Vagina (tissue), 2 donors: ENCODE data around the gene DBF4B. TPM values are rescaled to one million over a fixed set of nuclear protein-coding genes. Genes with fewer than 3 reads are reported as not detected.

ENCODE experiments used
- DNase-seq, 2 donors: peaks; one replicate each; pipeline ENCODE4 v3.0.0-alpha.2; 2017; ENCODE audit errors: extremely low spot score in 2 of 2
- H3K27ac ChIP-seq: fragments of 200-600 bp; sonication (generic); one replicate; pipeline ENCODE4 v1.5.1; 2019
- H3K27me3 ChIP-seq: fragments of 200-600 bp; sonication (generic); one replicate; pipeline ENCODE4 v1.5.1; 2019
- H3K36me3 ChIP-seq, 2 donors: fragments of 200-600 bp; sonication (generic); one replicate each; pipeline ENCODE4 v1.5.1; 2017 to 2019
- H3K4me1 ChIP-seq: fragments of 200-600 bp; sonication (generic); one replicate; pipeline ENCODE4 v1.5.1; 2019
- H3K4me3 ChIP-seq, 2 donors: fragments of 200-600 bp; sonication (generic); 1 replicate in 1 of 2; 2 replicates in 1 of 2; pipeline ENCODE4 v1.5.1; 2016 to 2019
- H3K9me3 ChIP-seq: fragments of 200-600 bp; sonication (generic); one replicate; pipeline ENCODE4 v1.5.1; 2019
- POLR2A ChIP-seq, 2 donors: fragments of 450-650 bp; IDR thresholded peaks; one replicate each; pipeline ENCODE4 v1.6.1; 2017; ENCODE audit warnings: antibody characterized with exemption in 2 of 2, mild to moderate bottlenecking in 2 of 2, moderate library complexity in 2 of 2
- POLR2AphosphoS5 ChIP-seq, 2 donors: sonication (generic); formaldehyde crosslinking; IDR thresholded peaks; one replicate each; pipeline ENCODE4 v1.9.0; 2017; ENCODE audit warnings: antibody characterized with exemption in 2 of 2, mild to moderate bottlenecking in 2 of 2, low read depth in 1 of 2; ENCODE audit not compliant: insufficient read depth in 1 of 2
- intact Hi-C: fragments of 100-400 bp; cut with DNase I; formaldehyde crosslinking; loops from one replicate; pipeline ENCODE4 v1.15.1; 2023
- small RNA-seq: library from RNA; depleted of rRNA; stranded (forward); fragments of <200 nt; gene quantifications from one replicate; pipeline ENCODE3, GENCODE V24; 2016
- total RNA-seq: library from RNA; depleted of rRNA; stranded (reverse); fragments of >200 nt; gene quantifications from one replicate; pipeline ENCODE4 v1.2.3, GENCODE V29; 2016
- TF ChIP-seq, protein P1 (sequence below), 3 experiments: fragments of 450-650 bp in 2 of 3; fragments of 200-600 bp in 1 of 3; sonication (generic) in 1 of 3; IDR thresholded peaks; one replicate each; pipeline ENCODE4 v1.5.1; 2017 to 2019; ENCODE audit warnings: antibody characterized with exemption in 3 of 3, mild to moderate bottlenecking in 2 of 3, moderate library complexity in 2 of 3

Gene DBF4B
- total RNA-seq, 1 donor from 2014 or later, result 4.7 TPM

DNA sequence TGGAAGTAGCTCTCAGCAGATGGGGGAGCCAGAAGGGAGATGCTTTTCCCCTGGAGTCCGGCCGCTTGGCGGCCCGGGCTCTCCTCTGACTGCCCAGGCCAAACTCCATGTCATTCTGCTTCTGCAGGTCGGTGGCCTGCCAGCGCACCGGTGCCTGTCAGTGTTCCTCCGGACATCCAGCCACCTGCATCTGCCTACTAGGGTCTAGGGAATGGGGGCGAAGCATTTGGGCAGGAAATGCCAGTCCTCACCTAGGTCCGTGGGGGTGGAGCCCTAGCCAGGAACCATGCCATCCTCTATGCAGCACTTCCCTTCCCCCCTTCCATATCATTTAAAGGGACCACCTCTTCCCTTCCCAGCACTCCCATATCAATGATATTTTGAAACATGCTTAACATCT is 87.5 kb downstream of the DBF4B start:
- Histone ChIP-seq H3K27me3 (no peaks in the 10 kb centered on the region), H3K27ac (peak overlapping the region; percentile 48), H3K4me1 (peaks cover 12% of the 10 kb centered on the region), H3K4me3 (peak overlapping the region; percentile 12 to 21), H3K36me3 (no peaks in the 10 kb centered on the region), H3K9me3 (no peaks in the 10 kb centered on the region)
- DNase-seq, result no peak
- TF ChIP-seq POLR2AphosphoS5 (IDR thresholded peaks at IDR 0.05; ENCODE audit: insufficient read depth in 1 of 2, low read depth in 1 of 2) (no peak), POLR2A (IDR thresholded peaks at IDR 0.05) (no peak)
- TF ChIP-seq, protein P1, sequence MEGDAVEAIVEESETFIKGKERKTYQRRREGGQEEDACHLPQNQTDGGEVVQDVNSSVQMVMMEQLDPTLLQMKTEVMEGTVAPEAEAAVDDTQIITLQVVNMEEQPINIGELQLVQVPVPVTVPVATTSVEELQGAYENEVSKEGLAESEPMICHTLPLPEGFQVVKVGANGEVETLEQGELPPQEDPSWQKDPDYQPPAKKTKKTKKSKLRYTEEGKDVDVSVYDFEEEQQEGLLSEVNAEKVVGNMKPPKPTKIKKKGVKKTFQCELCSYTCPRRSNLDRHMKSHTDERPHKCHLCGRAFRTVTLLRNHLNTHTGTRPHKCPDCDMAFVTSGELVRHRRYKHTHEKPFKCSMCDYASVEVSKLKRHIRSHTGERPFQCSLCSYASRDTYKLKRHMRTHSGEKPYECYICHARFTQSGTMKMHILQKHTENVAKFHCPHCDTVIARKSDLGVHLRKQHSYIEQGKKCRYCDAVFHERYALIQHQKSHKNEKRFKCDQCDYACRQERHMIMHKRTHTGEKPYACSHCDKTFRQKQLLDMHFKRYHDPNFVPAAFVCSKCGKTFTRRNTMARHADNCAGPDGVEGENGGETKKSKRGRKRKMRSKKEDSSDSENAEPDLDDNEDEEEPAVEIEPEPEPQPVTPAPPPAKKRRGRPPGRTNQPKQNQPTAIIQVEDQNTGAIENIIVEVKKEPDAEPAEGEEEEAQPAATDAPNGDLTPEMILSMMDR (IDR thresholded peaks at IDR 0.05), result no peak
- intact Hi-C loops, result no loop called here

DNA sequence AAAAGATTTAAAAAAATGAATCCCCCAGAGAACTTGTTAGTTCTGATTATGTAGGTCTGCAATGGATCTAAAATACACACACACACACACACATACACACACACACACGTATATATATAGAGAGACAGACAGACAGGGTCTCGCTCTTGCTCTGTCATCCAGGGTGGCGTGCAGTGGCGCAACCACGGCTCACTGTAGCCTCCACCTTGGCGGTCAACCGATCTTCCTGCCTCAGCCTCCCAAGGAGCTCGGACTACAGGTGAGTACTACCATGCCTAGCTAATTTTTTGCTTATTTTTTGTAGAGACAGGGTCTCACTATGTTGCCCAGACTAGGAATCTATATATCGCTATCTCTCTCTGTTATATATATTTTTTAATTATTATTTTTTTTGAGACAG is 88.3 kb downstream of the DBF4B start:
- Histone ChIP-seq H3K4me1 (peaks cover 12% of the 10 kb centered on the region), H3K27ac (peak overlapping the region; percentile 34)
- intact Hi-C loops, result no loop called here

DNA sequence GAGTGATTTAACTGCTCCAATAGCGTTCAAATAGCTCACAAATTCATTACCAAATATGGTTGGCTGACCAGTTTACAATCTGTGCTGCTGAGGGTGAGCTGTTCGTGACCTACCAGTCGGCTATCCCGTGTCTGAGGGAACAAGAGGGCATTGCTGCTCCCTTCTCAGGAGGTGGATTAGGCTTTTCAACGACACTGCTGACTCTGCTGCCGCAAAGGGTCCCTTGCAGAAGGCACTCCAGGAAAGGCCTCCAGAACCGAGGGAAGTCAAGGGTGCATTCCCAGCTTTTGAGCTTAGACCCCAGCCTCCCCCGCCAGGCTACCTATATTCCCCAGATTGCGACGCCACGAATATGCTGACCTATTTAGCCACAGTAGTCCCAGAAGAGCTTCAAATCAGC is 89.3 kb downstream of the DBF4B start:
- H3K4me1 ChIP-seq, result peaks cover 12% of the 10 kb centered on the region
- TF ChIP-seq POLR2AphosphoS5 (IDR thresholded peaks at IDR 0.05; ENCODE audit: insufficient read depth in 1 of 2, low read depth in 1 of 2) (peak; percentile 42 to 59), POLR2A (IDR thresholded peaks at IDR 0.05) (no peak)
- no peaks in the 10 kb centered on the region for H3K9me3 ChIP-seq
- intact Hi-C loops, result no loop called here
- H3K27ac ChIP-seq, result peak overlapping the region; percentile 46
- peak overlapping the region in 1 of 2 donors; percentile 39 for H3K4me3 ChIP-seq
- no peaks in the 10 kb centered on the region for H3K36me3 ChIP-seq
- H3K27me3 ChIP-seq, result no peaks in the 10 kb centered on the region
- no peak for DNase-seq

More for the DNA sequence above, 88.3 kb downstream of the DBF4B start:
- H3K27me3 ChIP-seq, result no peaks in the 10 kb centered on the region
- no peak for TF ChIP-seq POLR2A (IDR thresholded peaks at IDR 0.05)
- no peak for TF ChIP-seq POLR2AphosphoS5 (IDR thresholded peaks at IDR 0.05; ENCODE audit: insufficient read depth in 1 of 2, low read depth in 1 of 2)
- TF ChIP-seq, protein P1 (IDR thresholded peaks at IDR 0.05), result no peak
- peak overlapping the region; percentile 12 to 39 for H3K4me3 ChIP-seq
- H3K36me3 ChIP-seq, result no peaks in the 10 kb centered on the region
- no peak for DNase-seq
- no peaks in the 10 kb centered on the region for H3K9me3 ChIP-seq

DNA sequence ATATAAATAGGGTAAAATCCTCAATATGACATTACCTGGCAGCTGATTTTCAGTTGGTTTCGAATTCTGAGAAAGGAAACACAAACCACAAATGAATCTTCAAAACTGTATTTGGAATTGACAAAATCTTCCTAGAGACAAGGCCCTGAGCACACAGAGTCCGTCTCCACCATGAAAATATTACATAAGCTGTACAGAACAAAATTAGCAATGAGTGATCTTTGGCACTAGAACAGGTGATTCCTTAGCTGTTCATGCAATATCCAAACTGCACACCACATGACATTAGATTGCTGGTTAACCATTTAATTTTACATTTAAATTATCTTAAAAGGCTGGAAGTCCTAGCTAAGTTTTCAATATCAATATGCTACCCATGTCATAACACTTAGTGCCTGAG is 89.9 kb downstream of the DBF4B start:
- H3K27me3 ChIP-seq, result no peaks in the 10 kb centered on the region
- TF ChIP-seq POLR2A (IDR thresholded peaks at IDR 0.05), result no peak
- TF ChIP-seq, protein P1 (IDR thresholded peaks at IDR 0.05), result no peak
- no peak for TF ChIP-seq POLR2AphosphoS5 (IDR thresholded peaks at IDR 0.05; ENCODE audit: insufficient read depth in 1 of 2, low read depth in 1 of 2)
- no peak for DNase-seq
- H3K9me3 ChIP-seq, result no peaks in the 10 kb centered on the region
- peak overlapping the region; percentile 46 for H3K27ac ChIP-seq
- no peak overlapping the region for H3K4me3 ChIP-seq
- peaks cover 12% of the 10 kb centered on the region for H3K4me1 ChIP-seq
- no peaks in the 10 kb centered on the region for H3K36me3 ChIP-seq
- intact Hi-C loops, result no loop called here

Small RNAs within 50 kb of the gene (small RNA-seq; reads per million reads assigned to genes)
- gene RN7SL819P, result not detected

Other genes with a start within 250 kb of the DBF4B start
- gene GPATCH8, start 205.3 kb upstream of the DBF4B start, total RNA-seq, result 39.0 TPM
- 7.6 TPM for gene FZD2, start 151.2 kb upstream of the DBF4B start, total RNA-seq
- gene MEIOC, start 52.2 kb upstream of the DBF4B start, total RNA-seq, result not detected
- 15.5 TPM for gene CCDC43, start 18.9 kb upstream of the DBF4B start, total RNA-seq
- gene ADAM11, start 50.3 kb downstream of the DBF4B start, total RNA-seq, result 3.7 TPM
- 10.1 TPM for gene GJC1, start 121.6 kb downstream of the DBF4B start, total RNA-seq
- gene HIGD1B, start 139.2 kb downstream of the DBF4B start, total RNA-seq, result not detected
- gene EFTUD2, start 190.8 kb downstream of the DBF4B start, total RNA-seq, result 55.5 TPM
- not detected for gene GFAP, start 206.8 kb downstream of the DBF4B start, total RNA-seq
- gene KIF18B, start 239.1 kb downstream of the DBF4B start, total RNA-seq, result 0.74 TPM